Loucy (cell line): Measurements from ENCODE around the gene GSTP1.

Source experiments
- H2AFZ ChIP-seq: fragments of 200-600 bp; sonication (generic); 2 replicates; pipeline ENCODE4 v1.6.0; 2016; ENCODE audit warnings: antibody characterized with exemption, mild to moderate bottlenecking, low read length, moderate library complexity
- H3F3A ChIP-seq: fragments of 200-600 bp; 2 replicates; pipeline ENCODE4 v1.6.0; 2016; ENCODE audit warnings: antibody characterized with exemption, low read depth, mild to moderate bottlenecking
- H3K27me3 ChIP-seq: fragments of 200-600 bp; sonication (generic); 2 replicates; pipeline ENCODE4 v1.6.1; 2014; ENCODE audit warnings: low read length, mild to moderate bottlenecking; ENCODE audit not compliant: insufficient read depth, poor library complexity, severe bottlenecking
- H3K36me3 ChIP-seq: fragments of 200-600 bp; sonication (generic); 2 replicates; pipeline ENCODE4 v1.6.1; 2016; ENCODE audit warnings: low read length; ENCODE audit not compliant: insufficient read depth
- H3K4me1 ChIP-seq: fragments of 200-600 bp; sonication (generic); 2 replicates; pipeline ENCODE4 v1.5.1; 2014; ENCODE audit warnings: low read length, mild to moderate bottlenecking; ENCODE audit not compliant: insufficient read depth, poor library complexity, severe bottlenecking
- H3K4me2 ChIP-seq: fragments of 200-600 bp; sonication (generic); 2 replicates; pipeline ENCODE4 v1.6.0; 2014; ENCODE audit warnings: antibody characterized with exemption, low read length, low read depth, mild to moderate bottlenecking; ENCODE audit not compliant: poor library complexity, severe bottlenecking
- H3K4me3 ChIP-seq: fragments of 200-600 bp; sonication (generic); 2 replicates; pipeline ENCODE4 v1.5.1; 2014; ENCODE audit warnings: low read length, mild to moderate bottlenecking, mixed read lengths; ENCODE audit not compliant: poor library complexity, severe bottlenecking
- H3K79me2 ChIP-seq: fragments of 200-600 bp; sonication (generic); 2 replicates; pipeline ENCODE4 v1.6.1; 2014; ENCODE audit warnings: low read length; ENCODE audit not compliant: insufficient read depth
- H3K9ac ChIP-seq: fragments of 200-600 bp; sonication (generic); 2 replicates; pipeline ENCODE4 v1.6.0; 2014; ENCODE audit warnings: mild to moderate bottlenecking, low read depth, low read length, moderate library complexity; ENCODE audit not compliant: poor library complexity, severe bottlenecking
- H3K9me2 ChIP-seq: fragments of 200-600 bp; sonication (generic); replicated peaks from 2 replicates; pipeline ENCODE4 v1.6.1; 2016; ENCODE audit warnings: low read depth, low read length, mixed read lengths
- H3K9me3 ChIP-seq: fragments of 200-600 bp; sonication (generic); 2 replicates; pipeline ENCODE4 v1.6.1; 2014; ENCODE audit warnings: mild to moderate bottlenecking, antibody characterized with exemption, low read length, low read depth; ENCODE audit not compliant: insufficient read depth
- H4K20me1 ChIP-seq: fragments of 200-600 bp; sonication (generic); 2 replicates; pipeline ENCODE4 v1.6.0; 2014; ENCODE audit warnings: antibody characterized with exemption, low read length, mild to moderate bottlenecking; ENCODE audit not compliant: insufficient read depth, poor library complexity, severe bottlenecking
- EZH2phosphoT487 ChIP-seq: fragments of 200-600 bp; IDR thresholded peaks from 2 replicates; pipeline ENCODE4 v1.6.1; 2018; ENCODE audit warnings: antibody characterized with exemption, mild to moderate bottlenecking, moderate library complexity, borderline replicate concordance
- TF ChIP-seq, protein P1 (sequence below): fragments of 200-600 bp; sonication (generic); conservative IDR thresholded peaks from 2 replicates; pipeline ENCODE4 v1.5.1; 2014; ENCODE audit warnings: mild to moderate bottlenecking, antibody characterized with exemption, low read length

GSTP1 gene

DNA sequence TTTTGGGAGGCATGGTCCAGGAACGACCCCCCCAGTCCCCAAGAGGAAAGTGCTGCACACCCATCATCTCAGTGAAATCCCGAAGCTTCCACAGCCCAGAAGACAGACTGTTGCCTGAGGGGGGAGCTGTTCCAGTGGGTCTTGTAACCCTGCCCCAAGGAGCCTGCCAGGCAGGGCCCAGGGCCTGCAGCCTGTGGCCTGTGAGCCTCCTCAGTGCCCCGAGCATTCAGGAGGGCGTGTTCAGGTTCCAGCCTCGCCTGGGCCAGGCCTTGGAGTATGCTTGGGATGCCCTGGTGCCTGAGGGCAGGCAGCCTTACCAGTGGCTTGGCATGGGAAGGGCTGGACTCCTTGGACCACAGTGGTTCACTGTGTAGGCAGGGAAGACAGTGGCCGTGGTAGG is 42.4 kb upstream of the GSTP1 start:
- no peak overlapping the region for H2AFZ ChIP-seq
- H4K20me1 ChIP-seq = no peaks in the 10 kb centered on the region
- H3K36me3 ChIP-seq = no peaks in the 10 kb centered on the region
- H3K4me1 ChIP-seq = no peaks in the 10 kb centered on the region
- no peak overlapping the region for H3K9ac ChIP-seq
- H3K9me3 ChIP-seq = no peaks in the 10 kb centered on the region
- H3K9me2 ChIP-seq = no peaks in the 10 kb centered on the region
- no peak overlapping the region for H3K4me2 ChIP-seq
- H3K4me3 ChIP-seq = no peak overlapping the region
- H3K27me3 ChIP-seq = no peaks in the 10 kb centered on the region
- TF ChIP-seq EZH2phosphoT487 = no peak
- TF ChIP-seq, protein P1, sequence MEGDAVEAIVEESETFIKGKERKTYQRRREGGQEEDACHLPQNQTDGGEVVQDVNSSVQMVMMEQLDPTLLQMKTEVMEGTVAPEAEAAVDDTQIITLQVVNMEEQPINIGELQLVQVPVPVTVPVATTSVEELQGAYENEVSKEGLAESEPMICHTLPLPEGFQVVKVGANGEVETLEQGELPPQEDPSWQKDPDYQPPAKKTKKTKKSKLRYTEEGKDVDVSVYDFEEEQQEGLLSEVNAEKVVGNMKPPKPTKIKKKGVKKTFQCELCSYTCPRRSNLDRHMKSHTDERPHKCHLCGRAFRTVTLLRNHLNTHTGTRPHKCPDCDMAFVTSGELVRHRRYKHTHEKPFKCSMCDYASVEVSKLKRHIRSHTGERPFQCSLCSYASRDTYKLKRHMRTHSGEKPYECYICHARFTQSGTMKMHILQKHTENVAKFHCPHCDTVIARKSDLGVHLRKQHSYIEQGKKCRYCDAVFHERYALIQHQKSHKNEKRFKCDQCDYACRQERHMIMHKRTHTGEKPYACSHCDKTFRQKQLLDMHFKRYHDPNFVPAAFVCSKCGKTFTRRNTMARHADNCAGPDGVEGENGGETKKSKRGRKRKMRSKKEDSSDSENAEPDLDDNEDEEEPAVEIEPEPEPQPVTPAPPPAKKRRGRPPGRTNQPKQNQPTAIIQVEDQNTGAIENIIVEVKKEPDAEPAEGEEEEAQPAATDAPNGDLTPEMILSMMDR = peak; percentile 29
- H3K79me2 ChIP-seq = no peaks in the 10 kb centered on the region
- H3F3A ChIP-seq = no peaks in the 10 kb centered on the region

DNA sequence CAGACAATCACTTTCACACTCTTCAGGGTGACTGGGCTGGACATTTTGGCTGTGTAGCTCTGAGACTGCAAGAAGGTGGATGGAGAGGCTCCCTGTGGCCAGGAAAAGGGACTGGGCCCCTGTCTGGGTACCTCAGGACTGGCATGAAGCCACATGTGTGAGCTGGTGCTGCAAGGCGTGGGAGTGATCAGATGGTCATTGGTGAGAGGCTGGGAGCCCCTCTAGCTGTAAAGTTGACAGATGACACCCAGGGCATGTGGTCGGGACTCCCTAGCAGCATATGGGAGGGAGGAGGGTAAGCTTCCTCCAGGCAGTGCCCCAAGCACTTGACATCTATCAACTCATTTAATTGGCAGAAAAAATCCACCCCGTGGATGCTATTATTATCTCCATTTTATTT is 41.4 kb upstream of the GSTP1 start:
- Histone ChIP-seq H3K4me3 (no peak overlapping the region), H3K9me3 (no peaks in the 10 kb centered on the region), H3K4me1 (peaks cover 4% of the 10 kb centered on the region), H3K27me3 (no peaks in the 10 kb centered on the region), H3K36me3 (no peaks in the 10 kb centered on the region), H3F3A (no peaks in the 10 kb centered on the region), H3K79me2 (no peaks in the 10 kb centered on the region), H3K9ac (no peak overlapping the region), H4K20me1 (no peaks in the 10 kb centered on the region), H3K4me2 (no peak overlapping the region), H3K9me2 (no peaks in the 10 kb centered on the region), H2AFZ (no peak overlapping the region)
- no peak for TF ChIP-seq EZH2phosphoT487

DNA sequence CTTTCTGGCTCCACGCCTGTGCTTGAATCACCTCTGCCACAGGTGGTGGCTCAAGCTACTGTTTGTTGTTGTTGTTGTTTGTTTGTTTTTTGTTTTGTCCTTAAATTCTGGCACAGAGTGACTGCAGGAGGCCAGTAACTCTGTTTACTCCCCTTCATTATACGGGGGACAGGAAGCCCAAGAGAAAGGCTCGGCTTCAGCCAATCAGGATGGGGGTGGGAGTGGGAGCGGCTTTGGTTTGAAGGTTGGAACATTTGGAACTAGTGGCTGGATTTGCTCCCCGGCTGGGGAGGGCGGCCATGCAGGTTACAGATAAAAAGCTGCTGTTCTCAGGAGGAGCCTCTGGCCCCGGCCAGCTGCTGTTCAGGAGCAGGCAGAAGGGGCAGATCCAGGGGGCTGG is 40.6 kb upstream of the GSTP1 start:
- Histone ChIP-seq H4K20me1 (no peaks in the 10 kb centered on the region), H3K79me2 (no peaks in the 10 kb centered on the region), H3K9me3 (no peaks in the 10 kb centered on the region), H3K4me3 (no peak overlapping the region), H3K27me3 (no peaks in the 10 kb centered on the region), H2AFZ (no peak overlapping the region), H3K9ac (no peak overlapping the region), H3K36me3 (no peaks in the 10 kb centered on the region), H3K4me1 (peaks cover 4% of the 10 kb centered on the region), H3K9me2 (no peaks in the 10 kb centered on the region), H3F3A (no peaks in the 10 kb centered on the region), H3K4me2 (no peak overlapping the region)
- TF ChIP-seq, protein P1 = no peak
- TF ChIP-seq EZH2phosphoT487 = no peak

DNA sequence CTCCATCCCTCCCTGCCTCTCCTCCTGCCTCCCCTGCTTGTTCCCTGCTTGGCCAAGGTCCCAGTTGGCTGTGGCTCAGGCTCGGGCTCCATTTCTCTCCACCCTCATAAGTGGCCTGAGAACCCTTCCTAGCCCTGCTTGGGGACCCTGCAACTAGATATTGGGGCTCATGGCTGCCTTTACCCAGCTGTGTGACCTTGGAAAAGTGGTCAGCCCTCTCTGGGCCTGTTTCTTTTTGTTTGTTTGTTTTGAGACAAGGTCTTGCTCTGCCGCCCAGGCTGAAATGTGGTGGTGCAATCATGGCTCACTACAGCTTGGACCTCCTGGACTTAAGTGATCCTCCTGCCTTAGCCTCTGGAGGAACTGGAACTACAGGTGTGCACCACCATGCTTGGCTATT is 40.0 kb upstream of the GSTP1 start:
- Histone ChIP-seq H3F3A (no peaks in the 10 kb centered on the region), H3K4me3 (no peak overlapping the region)
- no peak for TF ChIP-seq EZH2phosphoT487
- TF ChIP-seq, protein P1 = no peak

More for the DNA sequence above, 40.0 kb upstream of the GSTP1 start:
- no peaks in the 10 kb centered on the region for H3K9me2 ChIP-seq
- H3K9ac ChIP-seq = no peak overlapping the region
- no peaks in the 10 kb centered on the region for H3K79me2 ChIP-seq
- no peak overlapping the region for H2AFZ ChIP-seq
- H4K20me1 ChIP-seq = no peaks in the 10 kb centered on the region
- no peaks in the 10 kb centered on the region for H3K36me3 ChIP-seq
- peaks cover 4% of the 10 kb centered on the region for H3K4me1 ChIP-seq
- no peak overlapping the region for H3K4me2 ChIP-seq
- H3K9me3 ChIP-seq = no peaks in the 10 kb centered on the region
- H3K27me3 ChIP-seq = no peaks in the 10 kb centered on the region
